ENCODE data around the gene HMGB2.

Gene HMGB2

DNA sequence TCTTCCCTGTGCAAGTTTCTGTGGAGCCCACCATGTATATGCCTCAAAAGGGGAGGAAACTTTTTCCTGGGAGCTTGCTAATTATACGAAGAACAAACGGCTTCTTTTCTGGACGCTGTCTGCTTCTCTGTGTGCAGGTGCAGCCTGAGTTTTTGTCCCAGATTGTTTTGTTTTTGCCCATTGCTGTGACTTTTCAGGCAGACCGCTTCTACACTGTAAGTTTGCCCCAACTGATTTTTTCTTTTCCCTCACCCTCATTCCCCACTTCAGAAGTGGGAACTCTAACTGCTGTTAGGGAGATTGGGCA, 51.9 kb downstream of the HMGB2 start:
- H3K4me3 ChIP-seq (ENCODE audit: low read depth in 1 of 2, low read length in 2 of 2), result no peak overlapping the region
- no peaks in the 10 kb centered on the region for H3K9me3 ChIP-seq (ENCODE audit: low read length)

GRCh38 chr4:173281406-173282255, 52.5 kb downstream of the HMGB2 start:
- Histone ChIP-seq H3K27me3 (ENCODE audit: control insufficient read depth in 1 of 2, insufficient read depth in 2 of 2, low read length in 2 of 2) (no peaks in the 10 kb centered on the region), H3K9me3 (ENCODE audit: low read length) (no peaks in the 10 kb centered on the region)

More for the DNA sequence above, 51.9 kb downstream of the HMGB2 start:
- Histone ChIP-seq H3K4me1 (ENCODE audit: insufficient read depth, low read length) (no peaks in the 10 kb centered on the region), H3K9ac (ENCODE audit: low read length) (no peak overlapping the region), H3K27ac (ENCODE audit: low read depth, low read length) (no peak overlapping the region), H3K27me3 (ENCODE audit: control insufficient read depth in 1 of 2, insufficient read depth in 2 of 2, low read length in 2 of 2) (no peaks in the 10 kb centered on the region), H3K36me3 (ENCODE audit: insufficient read depth, low read length) (no peaks in the 10 kb centered on the region)

More at GRCh38 chr4:173281406-173282255, 52.5 kb downstream of the HMGB2 start:
- Histone ChIP-seq H3K4me3 (ENCODE audit: low read depth in 1 of 2, low read length in 2 of 2) (no peak overlapping the region), H3K36me3 (ENCODE audit: insufficient read depth, low read length) (no peaks in the 10 kb centered on the region), H3K9ac (ENCODE audit: low read length) (no peak overlapping the region), H3K4me1 (ENCODE audit: insufficient read depth, low read length) (no peaks in the 10 kb centered on the region), H3K27ac (ENCODE audit: low read depth, low read length) (no peak overlapping the region)

All from muscle layer of colon (tissue), 2 donors.